Liver (tissue), 9 donors: ENCODE measurements around the gene TPD52L2. TPM values are rescaled to one million over a fixed set of nuclear protein-coding genes. Genes with fewer than 3 reads are reported as not detected.

Experiments
- DNase-seq: peaks from one replicate; pipeline ENCODE4 v3.0.0-alpha.2; 2017; ENCODE audit warnings: low spot score
- H3K27ac ChIP-seq, 2 donors: one replicate each; pipeline ENCODE4 v1.7.0; 2013; ENCODE audit warnings: inconsistent platforms in 2 of 2, low read length in 2 of 2, control low read depth in 1 of 2, low read depth in 1 of 2, mild to moderate bottlenecking in 1 of 2
- H3K27me3 ChIP-seq, 4 donors: one replicate each; pipeline versions ENCODE4 v1.6.1 to v1.7.0; 2013; ENCODE audit warnings: low read length in 3 of 4, inconsistent platforms in 1 of 4, mild to moderate bottlenecking in 1 of 4, moderate library complexity in 1 of 4; ENCODE audit not compliant: control insufficient read depth in 4 of 4, insufficient read depth in 4 of 4
- H3K36me3 ChIP-seq, 4 donors: one replicate each; pipeline versions ENCODE4 v1.6.1 to v1.7.0; 2013; ENCODE audit warnings: low read length in 3 of 4, mild to moderate bottlenecking in 3 of 4, low read depth in 1 of 4, moderate library complexity in 1 of 4; ENCODE audit not compliant: control insufficient read depth in 4 of 4, insufficient read depth in 3 of 4
- H3K4me1 ChIP-seq, 4 donors: one replicate each; pipeline versions ENCODE4 v1.6.1 to v1.7.0; 2013; ENCODE audit warnings: low read length in 3 of 4, mild to moderate bottlenecking in 3 of 4, moderate library complexity in 1 of 4; ENCODE audit not compliant: control insufficient read depth in 4 of 4, insufficient read depth in 4 of 4
- H3K4me3 ChIP-seq, 3 donors: one replicate each; pipeline versions ENCODE4 v1.6.1 to v1.7.0; 2013; ENCODE audit warnings: low read length in 3 of 3, control low read depth in 1 of 3, low read depth in 1 of 3, mild to moderate bottlenecking in 1 of 3
- H3K9ac ChIP-seq, 2 donors: one replicate each; pipeline ENCODE4 v1.7.0; 2013; ENCODE audit warnings: low read length in 2 of 2, mild to moderate bottlenecking in 2 of 2, moderate library complexity in 2 of 2, control low read depth in 1 of 2, low read depth in 1 of 2
- H3K9me3 ChIP-seq, 4 donors: one replicate each; pipeline versions ENCODE4 v1.6.1 to v1.7.0; 2013; ENCODE audit warnings: low read length in 3 of 4; ENCODE audit not compliant: control insufficient read depth in 4 of 4
- EGR1 ChIP-seq, 2 donors: IDR thresholded peaks; 2 replicates each; pipeline ENCODE4 v1.6.1; 2016 to 2018; ENCODE audit warnings: antibody characterized with exemption in 2 of 2, low read depth in 2 of 2
- FOXA1 ChIP-seq: IDR thresholded peaks from 2 replicates; pipeline ENCODE4 v1.6.1; 2016; ENCODE audit warnings: antibody characterized with exemption
- GABPA ChIP-seq, 2 donors: IDR thresholded peaks in 1 of 2; conservative IDR thresholded peaks in 1 of 2; 2 replicates each; pipeline ENCODE4 v1.6.1; 2016; ENCODE audit warnings: antibody characterized with exemption in 2 of 2, mild to moderate bottlenecking in 1 of 2, moderate library complexity in 1 of 2
- HNF4G ChIP-seq: IDR thresholded peaks from 2 replicates; pipeline ENCODE4 v1.6.1; 2016; ENCODE audit warnings: antibody characterized with exemption
- JUND ChIP-seq, 2 donors: IDR thresholded peaks; 2 replicates each; pipeline ENCODE4 v1.6.1; 2016; ENCODE audit warnings: antibody characterized with exemption in 2 of 2
- RAD21 ChIP-seq, 2 donors: IDR thresholded peaks; 2 replicates each; pipeline ENCODE4 v1.6.1; 2016; ENCODE audit warnings: antibody characterized with exemption in 2 of 2, mild to moderate bottlenecking in 2 of 2
- RXRA ChIP-seq, 2 donors: IDR thresholded peaks; 2 replicates each; pipeline ENCODE4 v1.6.1; 2017 to 2018; ENCODE audit warnings: antibody characterized with exemption in 2 of 2, mild to moderate bottlenecking in 1 of 2
- YY1 ChIP-seq: IDR thresholded peaks from 2 replicates; pipeline ENCODE4 v1.6.1; 2016; ENCODE audit warnings: antibody characterized with exemption, mild to moderate bottlenecking
- WGBS: extraction: QIAGEN DNeasy Blood & Tissue Kit; methylation state at CpG from one replicate; pipeline ENCODE4 v1.1.7; 2013; 5-methylcytosine and 5-hydroxymethylcytosine counted together
- polyA plus RNA-seq, 2 donors: library from polyadenylated mRNA; stranded (reverse) in 1 of 2; unstranded in 1 of 2; fragments of 200-250 nt in 1 of 2; fragments of >200 nt in 1 of 2; fragmentation: Nextera tagmentation in 1 of 2; extraction: Ambion mirVana in 1 of 2; gene quantifications; one replicate each; pipeline versions ENCODE4 v1.2.1 to v1.2.3, GENCODE V29; 2013 to 2015
- total RNA-seq, 2 donors: library from RNA; depleted of rRNA; stranded (reverse); fragments of >200 nt; gene quantifications; one replicate each; pipeline ENCODE4 v1.2.3, GENCODE V29; 2014
- TF ChIP-seq, protein P1 (sequence below): IDR thresholded peaks from 2 replicates; pipeline ENCODE4 v1.6.1; 2016; ENCODE audit warnings: antibody characterized with exemption
- TF ChIP-seq, protein P2 (sequence below): IDR thresholded peaks from 2 replicates; pipeline ENCODE4 v1.6.1; 2016; ENCODE audit warnings: antibody characterized with exemption
- TF ChIP-seq, protein P3 (sequence below): fragments of 150-350 bp; IDR thresholded peaks from 2 replicates; pipeline ENCODE4 v1.5.1; 2017; ENCODE audit warnings: improper control_type of control experiment, low read depth, low read length; ENCODE audit not compliant: missing input control
- TF ChIP-seq, protein P4 (sequence below): IDR thresholded peaks from 2 replicates; pipeline ENCODE4 v1.6.1; 2016; ENCODE audit warnings: antibody characterized with exemption, mild to moderate bottlenecking
- TF ChIP-seq, protein P5 (sequence below): IDR thresholded peaks from 2 replicates; pipeline ENCODE4 v1.6.1; 2016; ENCODE audit warnings: antibody characterized with exemption
- donor health status: healthy.
- donor health status: healthy.
- donor health status: healthy.
- donor health status: healthy.
- donor health status: healthy.

The TPD52L2 gene
- total and polyA plus RNA-seq, 4 donors: 12.3 to 33.0 (median 28.2) TPM

DNA sequence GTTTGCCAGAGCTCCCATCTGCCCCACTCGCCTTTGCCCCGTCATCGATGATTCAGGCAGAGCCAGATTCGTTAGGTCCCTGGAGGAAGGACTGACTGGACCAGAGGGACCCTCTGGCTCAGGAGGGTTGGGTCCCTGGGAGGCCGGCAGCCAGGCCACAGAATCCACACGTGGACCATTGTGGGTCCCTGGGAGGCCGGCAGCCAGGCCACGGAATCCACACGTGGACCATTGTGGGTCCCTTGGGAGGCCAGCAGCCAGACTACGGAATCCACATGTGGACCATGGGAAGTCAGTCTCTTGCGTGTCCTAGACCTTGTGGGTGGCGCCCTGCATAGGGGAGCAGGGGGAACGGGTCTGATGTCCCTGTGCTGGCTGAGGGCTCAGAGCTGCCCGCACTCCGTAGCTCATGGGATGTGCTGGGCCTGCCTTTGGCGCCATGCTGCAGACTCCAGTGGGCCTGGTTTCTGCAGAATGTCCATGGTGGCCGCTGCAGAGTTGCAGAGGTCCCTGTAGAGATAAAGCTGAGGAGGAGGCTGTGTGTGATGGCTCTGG lies 67.6 kb downstream of the TPD52L2 start:
- H3K27ac ChIP-seq: no peak overlapping the region
- H3K9ac ChIP-seq: no peak overlapping the region
- no peak for DNase-seq
- H3K27me3 ChIP-seq: no peaks in the 10 kb centered on the region
- no peak for TF ChIP-seq JUND (IDR thresholded peaks at IDR 0.05)
- TF ChIP-seq, protein P1, sequence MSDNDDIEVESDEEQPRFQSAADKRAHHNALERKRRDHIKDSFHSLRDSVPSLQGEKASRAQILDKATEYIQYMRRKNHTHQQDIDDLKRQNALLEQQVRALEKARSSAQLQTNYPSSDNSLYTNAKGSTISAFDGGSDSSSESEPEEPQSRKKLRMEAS: no peak
- TF ChIP-seq RAD21 (IDR thresholded peaks at IDR 0.05): no peak
- TF ChIP-seq, protein P2, sequence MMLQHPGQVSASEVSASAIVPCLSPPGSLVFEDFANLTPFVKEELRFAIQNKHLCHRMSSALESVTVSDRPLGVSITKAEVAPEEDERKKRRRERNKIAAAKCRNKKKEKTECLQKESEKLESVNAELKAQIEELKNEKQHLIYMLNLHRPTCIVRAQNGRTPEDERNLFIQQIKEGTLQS: no peak
- TF ChIP-seq YY1: no peak
- no peak for TF ChIP-seq FOXA1
- no peak for TF ChIP-seq RXRA (IDR thresholded peaks at IDR 0.05)
- no peak for TF ChIP-seq HNF4G
- no peak for TF ChIP-seq GABPA (IDR thresholded peaks at IDR 0.05 in 1 of 2, conservative IDR thresholded peaks at IDR 0.05 in 1 of 2)
- no peaks in the 10 kb centered on the region for H3K4me1 ChIP-seq
- WGBS: 97% methylated on average over 17 of the region's 17 CpGs
- peaks cover 15 to 63% (median 36%) of the 10 kb centered on the region in 4 donors for H3K36me3 ChIP-seq
- no peaks in the 10 kb centered on the region for H3K9me3 ChIP-seq
- H3K4me3 ChIP-seq: no peak overlapping the region

DNA sequence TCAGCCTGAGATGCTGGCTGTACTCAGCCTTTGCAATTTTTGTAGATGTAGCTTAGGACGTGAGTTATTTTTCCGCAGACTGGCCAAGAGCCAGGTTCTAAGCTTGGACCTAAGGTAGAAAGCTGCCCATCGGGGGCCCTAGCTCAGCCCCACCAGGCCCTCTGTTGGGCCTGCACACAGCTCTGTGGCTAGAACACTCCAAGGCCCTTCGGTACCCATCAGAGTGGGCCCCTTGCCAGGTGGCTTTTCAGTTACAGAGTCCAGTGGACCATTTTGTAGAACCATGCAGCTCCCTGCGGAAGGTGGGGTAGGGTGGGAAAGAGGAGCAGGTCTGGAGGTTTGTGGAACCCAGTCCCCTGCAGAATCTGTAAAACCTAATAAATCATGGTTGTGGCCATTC lies 68.6 kb downstream of the TPD52L2 start:
- Histone ChIP-seq H3K36me3 (peaks cover 14 to 56% (median 29%) of the 10 kb centered on the region in 4 donors), H3K4me1 (no peaks in the 10 kb centered on the region), H3K27ac (no peak overlapping the region), H3K27me3 (no peaks in the 10 kb centered on the region), H3K9me3 (no peaks in the 10 kb centered on the region), H3K9ac (no peak overlapping the region), H3K4me3 (no peak overlapping the region)
- TF ChIP-seq RXRA (IDR thresholded peaks at IDR 0.05): no peak
- no peak for TF ChIP-seq RAD21 (IDR thresholded peaks at IDR 0.05)
- TF ChIP-seq, protein P3, sequence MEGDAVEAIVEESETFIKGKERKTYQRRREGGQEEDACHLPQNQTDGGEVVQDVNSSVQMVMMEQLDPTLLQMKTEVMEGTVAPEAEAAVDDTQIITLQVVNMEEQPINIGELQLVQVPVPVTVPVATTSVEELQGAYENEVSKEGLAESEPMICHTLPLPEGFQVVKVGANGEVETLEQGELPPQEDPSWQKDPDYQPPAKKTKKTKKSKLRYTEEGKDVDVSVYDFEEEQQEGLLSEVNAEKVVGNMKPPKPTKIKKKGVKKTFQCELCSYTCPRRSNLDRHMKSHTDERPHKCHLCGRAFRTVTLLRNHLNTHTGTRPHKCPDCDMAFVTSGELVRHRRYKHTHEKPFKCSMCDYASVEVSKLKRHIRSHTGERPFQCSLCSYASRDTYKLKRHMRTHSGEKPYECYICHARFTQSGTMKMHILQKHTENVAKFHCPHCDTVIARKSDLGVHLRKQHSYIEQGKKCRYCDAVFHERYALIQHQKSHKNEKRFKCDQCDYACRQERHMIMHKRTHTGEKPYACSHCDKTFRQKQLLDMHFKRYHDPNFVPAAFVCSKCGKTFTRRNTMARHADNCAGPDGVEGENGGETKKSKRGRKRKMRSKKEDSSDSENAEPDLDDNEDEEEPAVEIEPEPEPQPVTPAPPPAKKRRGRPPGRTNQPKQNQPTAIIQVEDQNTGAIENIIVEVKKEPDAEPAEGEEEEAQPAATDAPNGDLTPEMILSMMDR: no peak
- TF ChIP-seq HNF4G: no peak
- no peak for TF ChIP-seq EGR1 (IDR thresholded peaks at IDR 0.05; ENCODE audit: low read depth in 2 of 2)
- TF ChIP-seq, protein P4, sequence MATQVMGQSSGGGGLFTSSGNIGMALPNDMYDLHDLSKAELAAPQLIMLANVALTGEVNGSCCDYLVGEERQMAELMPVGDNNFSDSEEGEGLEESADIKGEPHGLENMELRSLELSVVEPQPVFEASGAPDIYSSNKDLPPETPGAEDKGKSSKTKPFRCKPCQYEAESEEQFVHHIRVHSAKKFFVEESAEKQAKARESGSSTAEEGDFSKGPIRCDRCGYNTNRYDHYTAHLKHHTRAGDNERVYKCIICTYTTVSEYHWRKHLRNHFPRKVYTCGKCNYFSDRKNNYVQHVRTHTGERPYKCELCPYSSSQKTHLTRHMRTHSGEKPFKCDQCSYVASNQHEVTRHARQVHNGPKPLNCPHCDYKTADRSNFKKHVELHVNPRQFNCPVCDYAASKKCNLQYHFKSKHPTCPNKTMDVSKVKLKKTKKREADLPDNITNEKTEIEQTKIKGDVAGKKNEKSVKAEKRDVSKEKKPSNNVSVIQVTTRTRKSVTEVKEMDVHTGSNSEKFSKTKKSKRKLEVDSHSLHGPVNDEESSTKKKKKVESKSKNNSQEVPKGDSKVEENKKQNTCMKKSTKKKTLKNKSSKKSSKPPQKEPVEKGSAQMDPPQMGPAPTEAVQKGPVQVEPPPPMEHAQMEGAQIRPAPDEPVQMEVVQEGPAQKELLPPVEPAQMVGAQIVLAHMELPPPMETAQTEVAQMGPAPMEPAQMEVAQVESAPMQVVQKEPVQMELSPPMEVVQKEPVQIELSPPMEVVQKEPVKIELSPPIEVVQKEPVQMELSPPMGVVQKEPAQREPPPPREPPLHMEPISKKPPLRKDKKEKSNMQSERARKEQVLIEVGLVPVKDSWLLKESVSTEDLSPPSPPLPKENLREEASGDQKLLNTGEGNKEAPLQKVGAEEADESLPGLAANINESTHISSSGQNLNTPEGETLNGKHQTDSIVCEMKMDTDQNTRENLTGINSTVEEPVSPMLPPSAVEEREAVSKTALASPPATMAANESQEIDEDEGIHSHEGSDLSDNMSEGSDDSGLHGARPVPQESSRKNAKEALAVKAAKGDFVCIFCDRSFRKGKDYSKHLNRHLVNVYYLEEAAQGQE: no peak
- no peak for TF ChIP-seq YY1
- TF ChIP-seq, protein P5, sequence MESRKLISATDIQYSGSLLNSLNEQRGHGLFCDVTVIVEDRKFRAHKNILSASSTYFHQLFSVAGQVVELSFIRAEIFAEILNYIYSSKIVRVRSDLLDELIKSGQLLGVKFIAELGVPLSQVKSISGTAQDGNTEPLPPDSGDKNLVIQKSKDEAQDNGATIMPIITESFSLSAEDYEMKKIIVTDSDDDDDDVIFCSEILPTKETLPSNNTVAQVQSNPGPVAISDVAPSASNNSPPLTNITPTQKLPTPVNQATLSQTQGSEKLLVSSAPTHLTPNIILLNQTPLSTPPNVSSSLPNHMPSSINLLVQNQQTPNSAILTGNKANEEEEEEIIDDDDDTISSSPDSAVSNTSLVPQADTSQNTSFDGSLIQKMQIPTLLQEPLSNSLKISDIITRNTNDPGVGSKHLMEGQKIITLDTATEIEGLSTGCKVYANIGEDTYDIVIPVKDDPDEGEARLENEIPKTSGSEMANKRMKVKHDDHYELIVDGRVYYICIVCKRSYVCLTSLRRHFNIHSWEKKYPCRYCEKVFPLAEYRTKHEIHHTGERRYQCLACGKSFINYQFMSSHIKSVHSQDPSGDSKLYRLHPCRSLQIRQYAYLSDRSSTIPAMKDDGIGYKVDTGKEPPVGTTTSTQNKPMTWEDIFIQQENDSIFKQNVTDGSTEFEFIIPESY: no peak
- DNase-seq: no peak
- WGBS: 86% methylated on average over 5 of the region's 5 CpGs
